Spleen (tissue), 11 donors: ENCODE results near the gene PNMA8C. TPM values are rescaled to one million over a fixed set of nuclear protein-coding genes. Genes with fewer than 3 reads are reported as not detected.

Source experiments
- DNase-seq: peaks from one replicate; pipeline ENCODE4 v3.0.0-alpha.2; 2020
- H3K27ac ChIP-seq, 8 donors: fragments of 200-600 bp; sonication (generic) in 7 of 8; 1 replicate in 4 of 8; 2 replicates in 4 of 8; pipeline versions ENCODE4 v1.5.0 to v1.8.0; 2016 to 2021; ENCODE audit warnings: inconsistent platforms in 4 of 8, mild to moderate bottlenecking in 4 of 8, moderate library complexity in 1 of 8
- H3K27me3 ChIP-seq, 7 donors: fragments of 200-600 bp; sonication (generic) in 6 of 7; replicated peaks in 1 of 7; 1 replicate in 4 of 7; 2 replicates in 3 of 7; pipeline versions ENCODE4 v1.5.0 to v1.8.0; 2016 to 2021; ENCODE audit warnings: inconsistent platforms in 3 of 7, mild to moderate bottlenecking in 1 of 7
- H3K36me3 ChIP-seq, 6 donors: fragments of 200-600 bp; sonication (generic) in 5 of 6; 1 replicate in 4 of 6; 2 replicates in 2 of 6; pipeline versions ENCODE4 v1.5.0 to v1.8.0; 2016 to 2021; ENCODE audit warnings: inconsistent platforms in 2 of 6
- H3K4me1 ChIP-seq, 6 donors: fragments of 200-600 bp; sonication (generic) in 5 of 6; 1 replicate in 3 of 6; 2 replicates in 3 of 6; pipeline versions ENCODE4 v1.5.0 to v1.8.0; 2016 to 2021; ENCODE audit warnings: inconsistent platforms in 3 of 6
- H3K4me3 ChIP-seq, 8 donors: fragments of 200-600 bp; sonication (generic) in 7 of 8; 1 replicate in 4 of 8; 2 replicates in 4 of 8; pipeline versions ENCODE4 v1.5.0 to v1.8.0; 2016 to 2021; ENCODE audit warnings: inconsistent platforms in 4 of 8, mild to moderate bottlenecking in 4 of 8, moderate library complexity in 2 of 8
- H3K9me3 ChIP-seq, 8 donors: fragments of 200-600 bp; sonication (generic) in 7 of 8; 1 replicate in 4 of 8; 2 replicates in 4 of 8; pipeline versions ENCODE4 v1.5.0 to v1.8.0; 2016 to 2021; ENCODE audit warnings: inconsistent platforms in 4 of 8
- POLR2A ChIP-seq, 3 donors: fragments of 450-650 bp; IDR thresholded peaks; one replicate each; pipeline ENCODE4 v1.5.1; 2017; ENCODE audit warnings: antibody characterized with exemption in 3 of 3, mild to moderate bottlenecking in 1 of 3
- POLR2AphosphoS5 ChIP-seq, 3 donors: sonication (generic); formaldehyde crosslinking; IDR thresholded peaks; one replicate each; pipeline ENCODE4 v1.5.1; 2017; ENCODE audit warnings: antibody characterized with exemption in 3 of 3
- WGBS, 5 donors: extraction: QIAGEN DNeasy Blood & Tissue Kit in 3 of 5; methylation state at CpG; one replicate each; pipeline versions ENCODE4 v1.1.5 to v1.1.7; 2013 to 2018; 5-methylcytosine and 5-hydroxymethylcytosine counted together
- intact Hi-C: fragments of 100-400 bp; cut with DNase I; formaldehyde crosslinking; loops from one replicate; pipeline ENCODE4 v1.15.0; 2023; ENCODE audit warnings: low total_unique reads
- polyA plus RNA-seq, 3 donors: library from polyadenylated mRNA; stranded (reverse); fragments of 200-250 nt; gene quantifications; one replicate each; pipeline ENCODE4 v1.2.1, GENCODE V29; 2013
- total RNA-seq, 7 donors: library from RNA; depleted of rRNA in 3 of 7; stranded (reverse); fragments of >200 nt in 3 of 7; fragmentation: NEBNext Ultra II Directional in 4 of 7; extraction: Animal tissue kit (Norgen Biotek cat#: 25700) in 4 of 7; gene quantifications; one replicate each; pipeline versions ENCODE4 v1.1.0 to v1.2.1, GENCODE V29; 2016 to 2021
- TF ChIP-seq, protein P1 (sequence below), 11 experiments: fragments of 200-600 bp in 7 of 11; fragments of 450-650 bp in 4 of 11; sonication (generic) in 4 of 11; IDR thresholded peaks in 8 of 11; conservative IDR thresholded peaks in 3 of 11; 1 replicate in 7 of 11; 2 replicates in 4 of 11; pipeline versions ENCODE4 v1.4.0 to v1.8.0; 2016 to 2021; ENCODE audit warnings: antibody characterized with exemption in 11 of 11, inconsistent platforms in 4 of 11, mild to moderate bottlenecking in 1 of 11
- donor health status: healthy with polysubstance abuse.
- donor health status: DM: no; HTN: no; CAD: no; lungs with moderate emphysema.
- donor health status: DM: no; HTN: no; CAD: no.
- donor health status: Bipolar disorder and iron deficiency.
- donor health status: healthy.
- donor health status: DM: no; HTN: no; CAD: no.
- donor health status: DM: yes; HTN: yes; CAD: no.

PNMA8C gene
- total and polyA plus RNA-seq, 10 donors = 0.03 TPM; not detected in 9

DNA sequence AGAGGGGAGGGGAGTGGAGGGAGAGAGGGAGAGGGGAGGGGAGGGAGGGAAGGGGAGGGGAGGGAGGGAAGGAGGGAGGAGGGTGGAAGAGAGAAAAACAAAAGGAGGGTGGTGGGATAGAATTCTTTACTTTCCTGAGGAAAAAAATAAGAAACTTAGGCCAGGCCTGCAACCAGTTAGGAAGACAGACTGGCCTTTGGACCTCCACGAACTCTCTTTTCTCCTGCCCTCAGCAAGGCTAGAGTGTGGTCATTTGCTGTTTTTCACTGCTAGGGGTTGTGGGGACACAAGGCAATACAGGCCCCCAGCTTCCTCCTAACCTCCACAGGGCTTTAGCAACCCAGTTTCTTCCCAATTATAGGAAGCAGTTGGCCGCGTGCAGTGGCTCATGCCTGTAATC, 19.5 kb downstream of the PNMA8C start:
- peaks cover 0 to 98% (median 57%) of the 10 kb centered on the region in 7 donors for H3K27me3 ChIP-seq
- no peak for DNase-seq
- WGBS, 5 donors = 49 to 88% (median 74%) methylated on average over 3 of the region's 3 CpGs
- H3K9me3 ChIP-seq = no peaks in the 10 kb centered on the region
- H3K27ac ChIP-seq = peak overlapping the region in 1 of 8 donors; percentile 12
- TF ChIP-seq POLR2AphosphoS5 (IDR thresholded peaks at IDR 0.05) (no peak), POLR2A (IDR thresholded peaks at IDR 0.05) (no peak)
- TF ChIP-seq, protein P1, sequence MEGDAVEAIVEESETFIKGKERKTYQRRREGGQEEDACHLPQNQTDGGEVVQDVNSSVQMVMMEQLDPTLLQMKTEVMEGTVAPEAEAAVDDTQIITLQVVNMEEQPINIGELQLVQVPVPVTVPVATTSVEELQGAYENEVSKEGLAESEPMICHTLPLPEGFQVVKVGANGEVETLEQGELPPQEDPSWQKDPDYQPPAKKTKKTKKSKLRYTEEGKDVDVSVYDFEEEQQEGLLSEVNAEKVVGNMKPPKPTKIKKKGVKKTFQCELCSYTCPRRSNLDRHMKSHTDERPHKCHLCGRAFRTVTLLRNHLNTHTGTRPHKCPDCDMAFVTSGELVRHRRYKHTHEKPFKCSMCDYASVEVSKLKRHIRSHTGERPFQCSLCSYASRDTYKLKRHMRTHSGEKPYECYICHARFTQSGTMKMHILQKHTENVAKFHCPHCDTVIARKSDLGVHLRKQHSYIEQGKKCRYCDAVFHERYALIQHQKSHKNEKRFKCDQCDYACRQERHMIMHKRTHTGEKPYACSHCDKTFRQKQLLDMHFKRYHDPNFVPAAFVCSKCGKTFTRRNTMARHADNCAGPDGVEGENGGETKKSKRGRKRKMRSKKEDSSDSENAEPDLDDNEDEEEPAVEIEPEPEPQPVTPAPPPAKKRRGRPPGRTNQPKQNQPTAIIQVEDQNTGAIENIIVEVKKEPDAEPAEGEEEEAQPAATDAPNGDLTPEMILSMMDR (IDR thresholded peaks at IDR 0.05 in 8 of 11, conservative IDR thresholded peaks at IDR 0.05 in 3 of 11) = no peak
- H3K36me3 ChIP-seq = no peaks in the 10 kb centered on the region
- no peak overlapping the region for H3K4me3 ChIP-seq
- H3K4me1 ChIP-seq = peaks cover 6 to 50% (median 24%) of the 10 kb centered on the region in 6 donors
- intact Hi-C loops = no loop called here

DNA sequence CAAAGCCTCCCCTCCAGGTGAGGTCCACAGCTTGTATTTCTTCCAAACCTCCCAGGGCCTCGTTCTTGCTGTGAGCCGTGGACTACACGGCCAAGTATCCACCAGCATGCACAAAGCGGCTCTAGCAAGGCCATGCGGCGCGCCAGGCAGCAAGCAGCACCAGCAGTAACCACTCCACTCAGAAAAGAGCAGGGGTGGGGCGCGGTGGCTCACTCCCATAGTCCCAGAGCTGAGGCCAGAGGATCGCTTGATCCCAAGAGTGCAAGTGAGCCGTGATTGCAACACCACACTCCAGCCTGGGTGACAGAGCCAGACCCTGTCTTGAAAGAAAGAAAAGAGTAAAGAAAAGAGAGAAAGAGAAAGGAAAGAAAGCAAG, 20.1 kb downstream of the PNMA8C start:
- WGBS, 5 donors = 9 to 16% (median 13%) methylated on average over 10 to 11 of the region's 11 CpGs
- Histone ChIP-seq H3K4me3 (no peak overlapping the region), H3K27me3 (peaks cover 0 to 98% (median 58%) of the 10 kb centered on the region in 7 donors), H3K9me3 (no peaks in the 10 kb centered on the region), H3K4me1 (peaks cover 6 to 53% (median 29%) of the 10 kb centered on the region in 6 donors), H3K27ac (peak overlapping the region in 2 of 8 donors; percentile 12 to 18), H3K36me3 (no peaks in the 10 kb centered on the region)
- no peak for TF ChIP-seq POLR2A (IDR thresholded peaks at IDR 0.05)
- peak; percentile 17 to 53 (median 48) for TF ChIP-seq POLR2AphosphoS5 (IDR thresholded peaks at IDR 0.05)
- intact Hi-C loops = no loop called here
- DNase-seq = no peak

DNA sequence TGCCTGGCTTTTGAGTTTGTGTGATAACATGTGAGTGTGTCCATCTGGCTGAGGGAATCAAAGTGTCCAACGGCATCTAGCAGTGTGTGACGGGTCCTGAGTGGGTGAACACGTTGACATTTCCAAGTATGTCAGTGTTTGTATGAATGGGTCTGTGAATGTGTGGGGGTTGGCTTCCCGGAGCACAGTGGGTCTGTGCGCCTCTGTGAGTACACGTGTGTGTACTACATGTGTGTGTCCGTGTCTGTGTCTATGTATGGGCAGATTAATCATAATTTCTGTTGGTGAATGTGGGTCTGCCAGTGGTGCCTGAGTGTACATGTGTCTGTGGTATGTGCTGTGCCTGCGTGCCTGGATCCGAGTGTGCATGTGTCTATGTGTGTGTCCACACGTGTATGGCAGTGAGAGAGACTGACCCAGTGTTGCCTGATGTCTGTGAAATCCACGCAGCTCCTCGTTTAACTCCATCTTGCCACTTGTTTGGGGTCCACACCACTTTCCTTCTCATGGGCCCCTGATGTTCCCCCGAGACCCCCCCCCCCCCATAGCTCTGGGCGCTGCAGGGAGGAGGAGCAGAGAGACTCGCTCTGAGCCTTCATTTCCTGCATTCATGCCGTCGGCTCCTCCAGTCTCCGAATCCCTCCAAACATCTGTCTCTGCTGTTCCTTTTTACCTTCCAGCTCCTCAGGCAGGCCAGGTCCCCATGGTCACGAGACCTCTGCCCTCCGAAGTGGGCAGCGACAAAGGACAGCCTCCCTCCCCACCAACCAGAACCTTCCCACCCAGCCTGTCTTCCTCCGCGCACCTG, 20.7 kb downstream of the PNMA8C start:
- 31 to 35% (median 34%) methylated on average over 22 to 23 of the region's 23 CpGs for WGBS, 5 donors
- H3K4me1 ChIP-seq = peaks cover 6 to 51% (median 24%) of the 10 kb centered on the region in 6 donors
- peak overlapping the region in 2 of 8 donors; percentile 12 to 18 for H3K27ac ChIP-seq
- no peak for TF ChIP-seq POLR2A (IDR thresholded peaks at IDR 0.05)
- TF ChIP-seq POLR2AphosphoS5 (IDR thresholded peaks at IDR 0.05) = no peak
- TF ChIP-seq, protein P1 (IDR thresholded peaks at IDR 0.05 in 8 of 11, conservative IDR thresholded peaks at IDR 0.05 in 3 of 11) = no peak
- H3K9me3 ChIP-seq = no peaks in the 10 kb centered on the region
- H3K27me3 ChIP-seq = peaks cover 0 to 98% (median 57%) of the 10 kb centered on the region in 7 donors
- DNase-seq = no peak
- no peaks in the 10 kb centered on the region for H3K36me3 ChIP-seq
- intact Hi-C loops = no loop called here
- no peak overlapping the region for H3K4me3 ChIP-seq

DNA sequence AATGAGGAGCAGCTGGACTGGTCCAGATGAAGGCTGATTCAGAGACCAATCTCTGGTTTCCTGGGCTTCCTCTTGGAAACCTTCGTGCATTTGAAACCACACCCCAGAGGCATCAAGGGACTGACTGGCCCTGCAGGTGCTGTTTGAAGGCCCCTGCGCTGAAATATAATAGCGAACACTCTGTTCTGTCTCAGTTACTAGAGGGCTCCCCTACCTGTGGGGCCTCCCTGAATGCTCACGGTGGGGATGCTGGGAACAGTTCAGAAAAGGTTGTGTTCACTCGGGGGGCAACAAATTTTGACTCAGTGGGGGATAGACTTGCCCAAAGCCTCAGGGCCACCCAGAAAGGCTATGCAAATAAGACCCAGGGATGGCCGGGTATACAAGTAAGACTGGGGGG, 21.8 kb downstream of the PNMA8C start:
- Histone ChIP-seq H3K4me3 (no peak overlapping the region), H3K4me1 (peaks cover 6 to 46% (median 23%) of the 10 kb centered on the region in 6 donors), H3K27ac (no peak overlapping the region), H3K36me3 (no peaks in the 10 kb centered on the region), H3K27me3 (peaks cover 0 to 98% (median 51%) of the 10 kb centered on the region in 7 donors), H3K9me3 (no peaks in the 10 kb centered on the region)
- TF ChIP-seq, protein P1 (IDR thresholded peaks at IDR 0.05 in 8 of 11, conservative IDR thresholded peaks at IDR 0.05 in 3 of 11) = no peak
- TF ChIP-seq POLR2AphosphoS5 (IDR thresholded peaks at IDR 0.05) = no peak
- no peak for TF ChIP-seq POLR2A (IDR thresholded peaks at IDR 0.05)
- WGBS, 5 donors = 10 to 18% (median 16%) methylated on average over 5 to 6 of the region's 6 CpGs
- peak; percentile 18 for DNase-seq
- intact Hi-C loops = no loop called here
